NCI-H146 (cell line): ENCODE data around the gene ZNF606.

Experiments used
- DNase-seq: peaks from one replicate; lab custom pipeline; 2025; lab: John Stamatoyannopoulos, UW

Gene ZNF606

DNA sequence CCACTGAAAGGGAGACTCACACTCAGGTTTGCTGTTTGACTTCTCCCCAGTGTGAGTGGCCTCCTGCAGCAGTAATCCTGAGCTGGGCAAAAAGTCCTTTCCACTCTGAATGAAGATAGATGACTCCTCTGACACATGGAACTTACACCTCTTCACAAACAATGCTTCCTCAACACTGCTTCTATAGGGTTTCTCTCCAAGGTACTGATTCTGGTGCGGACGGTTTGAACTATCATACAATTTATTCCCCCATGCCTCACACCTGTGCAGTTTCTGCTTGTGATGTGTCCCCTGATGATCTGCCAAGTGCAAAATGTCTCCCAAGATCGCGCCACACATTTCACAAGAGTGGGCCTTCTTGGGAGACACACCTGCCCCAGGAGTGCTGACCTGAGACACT, 75.0 kb downstream of the ZNF606 start:
- DNase-seq = no peak
